GM23338 (cell line): ENCODE results near the gene DNAAF3. TPM values are rescaled to one million over a fixed set of nuclear protein-coding genes. Genes with fewer than 3 reads are reported as not detected.

Experiments used
- ATAC-seq: fragments of 200-7000 bp; cut with Tn5 transposase; 3 replicates; pipeline ENCODE4 v1.9.1; 2020
- DNase-seq: peaks from one replicate; pipeline ENCODE4 v3.0.0-alpha.2; 2015; ENCODE audit warnings: low spot score
- H2AFZ ChIP-seq: fragments of 200-600 bp; sonication (generic); 2 replicates; pipeline ENCODE4 v1.8.0; 2016; ENCODE audit warnings: antibody characterized with exemption, mild to moderate bottlenecking, moderate library complexity
- H3F3A ChIP-seq: fragments of 200-600 bp; sonication (generic); replicated peaks from 2 replicates; pipeline ENCODE4 v1.8.0; 2017; ENCODE audit warnings: antibody characterized with exemption, mixed run types, low read depth
- H3K27ac ChIP-seq: fragments of 200-600 bp; sonication (generic); 2 replicates; pipeline ENCODE4 v1.6.1; 2016; ENCODE audit warnings: low read depth
- H3K27me3 ChIP-seq: fragments of 200-600 bp; sonication (generic); 2 replicates; pipeline ENCODE4 v1.8.0; 2016; ENCODE audit warnings: mild to moderate bottlenecking, mixed run types, moderate library complexity; ENCODE audit not compliant: insufficient read depth
- H3K36me3 ChIP-seq: fragments of 200-600 bp; sonication (generic); 2 replicates; pipeline ENCODE4 v1.8.0; 2016; ENCODE audit warnings: mild to moderate bottlenecking; ENCODE audit not compliant: insufficient read depth
- H3K4me1 ChIP-seq: fragments of 200-600 bp; sonication (generic); 2 replicates; pipeline ENCODE4 v1.8.0; 2016; ENCODE audit warnings: mild to moderate bottlenecking, moderate library complexity; ENCODE audit not compliant: insufficient read depth
- H3K4me2 ChIP-seq: fragments of 200-600 bp; sonication (generic); 2 replicates; pipeline ENCODE4 v1.7.1; 2017; ENCODE audit warnings: mixed run types
- H3K4me3 ChIP-seq: fragments of 200-600 bp; sonication (generic); 2 replicates; pipeline ENCODE4 v1.6.1; 2016; ENCODE audit warnings: mixed run types
- H3K79me2 ChIP-seq: fragments of 200-600 bp; sonication (generic); replicated peaks from 2 replicates; pipeline ENCODE4 v1.8.0; 2017; ENCODE audit warnings: mild to moderate bottlenecking; ENCODE audit not compliant: insufficient read depth
- H3K9me2 ChIP-seq: fragments of 200-600 bp; sonication (generic); 2 replicates; pipeline ENCODE4 v1.8.0; 2017; ENCODE audit not compliant: insufficient read depth
- H4K20me1 ChIP-seq: fragments of 200-600 bp; sonication (generic); replicated peaks from 2 replicates; pipeline ENCODE4 v1.8.0; 2017; ENCODE audit warnings: mild to moderate bottlenecking; ENCODE audit not compliant: insufficient read depth
- H3K27ac Mint-ChIP-seq: 2 replicates; pipeline ENCODE4 v1.8.0; 2020; ENCODE audit warnings: inconsistent platforms, mild to moderate bottlenecking, moderate library complexity, mixed read lengths
- H3K27me3 Mint-ChIP-seq: 3 replicates; pipeline ENCODE4 v1.8.0; 2022; ENCODE audit warnings: low read depth, mild to moderate bottlenecking, moderate library complexity, mixed read lengths, inconsistent platforms; ENCODE audit not compliant: insufficient read depth, poor library complexity
- H3K36me3 Mint-ChIP-seq: 3 replicates; pipeline ENCODE4 v1.8.0; 2021; ENCODE audit warnings: low read depth, mild to moderate bottlenecking, inconsistent platforms, moderate library complexity, mixed read lengths
- H3K4me1 Mint-ChIP-seq: 3 replicates; pipeline ENCODE4 v1.8.0; 2020; ENCODE audit warnings: mild to moderate bottlenecking, inconsistent platforms, mixed read lengths
- H3K4me3 Mint-ChIP-seq: 3 replicates; pipeline ENCODE4 v1.8.0; 2021; ENCODE audit warnings: moderate library complexity, mild to moderate bottlenecking, inconsistent platforms, mixed read lengths
- H3K9me3 Mint-ChIP-seq: 3 replicates; pipeline ENCODE4 v1.8.0; 2020; ENCODE audit warnings: moderate library complexity, mild to moderate bottlenecking, inconsistent platforms, mixed read lengths
- EZH2 ChIP-seq: fragments of 200-600 bp; sonication (generic); IDR thresholded peaks from one replicate; pipeline ENCODE4 v1.8.0; 2017; ENCODE audit warnings: antibody characterized with exemption, mild to moderate bottlenecking, low read depth; ENCODE audit not compliant: unreplicated experiment
- EZH2phosphoT487 ChIP-seq: fragments of 200-600 bp; sonication (generic); IDR thresholded peaks from one replicate; pipeline ENCODE4 v1.8.1; 2018; ENCODE audit warnings: antibody characterized with exemption; ENCODE audit not compliant: unreplicated experiment
- STAT1 ChIP-seq: IDR thresholded peaks from one replicate; pipeline ENCODE4 v1.6.1; 2016; ENCODE audit warnings: antibody characterized with exemption; ENCODE audit not compliant: unreplicated experiment
- ZNF114 ChIP-seq: fragments of 250-450 bp; sonication (Bioruptor Pico); IDR thresholded peaks from 2 replicates; pipeline ENCODE4 v1.5.0; 2020; ENCODE audit warnings: mild to moderate bottlenecking, moderate library complexity
- ZNF331 ChIP-seq: fragments of 250-450 bp; sonication (Bioruptor Pico); IDR thresholded peaks from 2 replicates; pipeline ENCODE4 v1.5.0; 2020; ENCODE audit warnings: low read depth, mild to moderate bottlenecking, moderate library complexity
- microRNA-seq: library from miRNA; unstranded; fragments of <30 nt; microRNA quantifications from one replicate; pipeline ENCODE4, GENCODE V29; 2017
- polyA plus RNA-seq: library from polyadenylated mRNA; unstranded; fragments of >200 nt; fragmentation: Nextera tagmentation; extraction: Ambion mirVana; gene quantifications from 2 replicates; pipeline ENCODE4 v1.2.1, GENCODE V29; 2016
- small RNA-seq: library from RNA; depleted of rRNA; stranded (forward); fragments of <200 nt; gene quantifications from one replicate; pipeline ENCODE3, GENCODE V24; 2014; ENCODE audit warnings: low replicate concordance
- total RNA-seq: library from RNA; depleted of rRNA; stranded (reverse); fragments of >200 nt; shearing (Covaris generic); gene quantifications from 2 replicates; pipeline ENCODE4 v1.2.3, GENCODE V29; 2014; rRNA removed
- TF ChIP-seq, protein P1 (sequence below), 2 experiments: fragments of 200-600 bp in 1 of 2; sonication (generic) in 1 of 2; conservative IDR thresholded peaks; 2 replicates each; pipeline versions ENCODE4 v1.5.1 to v1.6.1; 2016 to 2017; ENCODE audit warnings: antibody characterized with exemption in 2 of 2, low read depth in 2 of 2, mild to moderate bottlenecking in 2 of 2, moderate library complexity in 1 of 2
- TF ChIP-seq, protein P2 (sequence below): fragments of 250-450 bp; sonication (Bioruptor Pico); IDR thresholded peaks from 2 replicates; pipeline ENCODE4 v1.5.0; 2020; ENCODE audit warnings: mild to moderate bottlenecking, moderate library complexity

DNAAF3 gene
- total and polyA plus RNA-seq, 2 experiments from 2014 or later: 8.5 to 9.0 TPM

DNA sequence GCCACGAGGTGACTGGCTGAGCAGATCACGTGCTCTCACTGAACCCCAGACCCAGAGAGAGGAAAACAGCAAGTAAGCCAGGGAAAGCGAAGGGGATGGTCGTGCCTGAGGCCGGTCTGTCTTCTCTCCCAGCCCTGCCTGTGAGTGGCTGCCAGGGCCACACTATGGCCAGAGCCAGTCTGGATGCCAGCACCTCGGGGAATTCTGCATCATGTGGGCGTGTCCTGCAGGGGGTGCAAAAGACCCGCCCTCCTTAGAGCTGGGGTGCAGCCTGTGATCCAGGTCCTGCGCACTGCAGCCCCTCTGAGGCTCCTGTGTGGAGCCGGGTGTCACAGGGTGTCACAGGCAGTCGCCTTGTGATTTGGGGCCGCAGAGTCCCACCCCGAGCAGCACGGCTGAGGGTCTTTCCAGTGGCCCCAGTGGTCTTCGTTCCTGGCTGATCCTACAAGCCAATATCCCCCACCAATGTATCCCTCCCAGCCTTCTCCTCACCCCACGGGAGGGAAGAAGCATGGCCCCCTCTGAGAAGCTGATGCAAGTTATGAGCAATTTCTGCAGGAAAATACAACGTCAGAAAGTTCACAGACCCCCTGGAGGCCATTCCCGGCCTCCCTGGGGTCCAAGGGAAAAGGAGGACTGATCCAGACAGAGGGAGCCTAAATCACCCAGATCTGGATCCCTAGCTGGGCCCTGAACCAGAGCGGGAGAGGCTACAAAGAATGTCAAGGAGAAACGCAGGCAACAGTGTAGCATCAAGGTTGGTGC lies 56.7 kb downstream of the DNAAF3 start:
- Histone ChIP-seq H3K36me3 (no peaks in the 10 kb centered on the region), H3K4me2 (no peak overlapping the region), H2AFZ (no peak overlapping the region), H3K79me2 (peaks cover 19% of the 10 kb centered on the region), H3K4me3 (no peak overlapping the region), H3K4me1 (peaks cover 14% of the 10 kb centered on the region; the same call in 1 of the 2 replicates), H3K27ac (no peak overlapping the region), H4K20me1 (peaks cover 30% of the 10 kb centered on the region), H3K27me3 (no peaks in the 10 kb centered on the region), H3F3A (no peaks in the 10 kb centered on the region), H3K9me2 (no peaks in the 10 kb centered on the region)
- TF ChIP-seq, protein P1, sequence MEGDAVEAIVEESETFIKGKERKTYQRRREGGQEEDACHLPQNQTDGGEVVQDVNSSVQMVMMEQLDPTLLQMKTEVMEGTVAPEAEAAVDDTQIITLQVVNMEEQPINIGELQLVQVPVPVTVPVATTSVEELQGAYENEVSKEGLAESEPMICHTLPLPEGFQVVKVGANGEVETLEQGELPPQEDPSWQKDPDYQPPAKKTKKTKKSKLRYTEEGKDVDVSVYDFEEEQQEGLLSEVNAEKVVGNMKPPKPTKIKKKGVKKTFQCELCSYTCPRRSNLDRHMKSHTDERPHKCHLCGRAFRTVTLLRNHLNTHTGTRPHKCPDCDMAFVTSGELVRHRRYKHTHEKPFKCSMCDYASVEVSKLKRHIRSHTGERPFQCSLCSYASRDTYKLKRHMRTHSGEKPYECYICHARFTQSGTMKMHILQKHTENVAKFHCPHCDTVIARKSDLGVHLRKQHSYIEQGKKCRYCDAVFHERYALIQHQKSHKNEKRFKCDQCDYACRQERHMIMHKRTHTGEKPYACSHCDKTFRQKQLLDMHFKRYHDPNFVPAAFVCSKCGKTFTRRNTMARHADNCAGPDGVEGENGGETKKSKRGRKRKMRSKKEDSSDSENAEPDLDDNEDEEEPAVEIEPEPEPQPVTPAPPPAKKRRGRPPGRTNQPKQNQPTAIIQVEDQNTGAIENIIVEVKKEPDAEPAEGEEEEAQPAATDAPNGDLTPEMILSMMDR (conservative IDR thresholded peaks at IDR 0.05; ENCODE audit: low read depth in 2 of 2): no peak
- TF ChIP-seq STAT1: no peak
- TF ChIP-seq ZNF114: no peak
- TF ChIP-seq, protein P2, sequence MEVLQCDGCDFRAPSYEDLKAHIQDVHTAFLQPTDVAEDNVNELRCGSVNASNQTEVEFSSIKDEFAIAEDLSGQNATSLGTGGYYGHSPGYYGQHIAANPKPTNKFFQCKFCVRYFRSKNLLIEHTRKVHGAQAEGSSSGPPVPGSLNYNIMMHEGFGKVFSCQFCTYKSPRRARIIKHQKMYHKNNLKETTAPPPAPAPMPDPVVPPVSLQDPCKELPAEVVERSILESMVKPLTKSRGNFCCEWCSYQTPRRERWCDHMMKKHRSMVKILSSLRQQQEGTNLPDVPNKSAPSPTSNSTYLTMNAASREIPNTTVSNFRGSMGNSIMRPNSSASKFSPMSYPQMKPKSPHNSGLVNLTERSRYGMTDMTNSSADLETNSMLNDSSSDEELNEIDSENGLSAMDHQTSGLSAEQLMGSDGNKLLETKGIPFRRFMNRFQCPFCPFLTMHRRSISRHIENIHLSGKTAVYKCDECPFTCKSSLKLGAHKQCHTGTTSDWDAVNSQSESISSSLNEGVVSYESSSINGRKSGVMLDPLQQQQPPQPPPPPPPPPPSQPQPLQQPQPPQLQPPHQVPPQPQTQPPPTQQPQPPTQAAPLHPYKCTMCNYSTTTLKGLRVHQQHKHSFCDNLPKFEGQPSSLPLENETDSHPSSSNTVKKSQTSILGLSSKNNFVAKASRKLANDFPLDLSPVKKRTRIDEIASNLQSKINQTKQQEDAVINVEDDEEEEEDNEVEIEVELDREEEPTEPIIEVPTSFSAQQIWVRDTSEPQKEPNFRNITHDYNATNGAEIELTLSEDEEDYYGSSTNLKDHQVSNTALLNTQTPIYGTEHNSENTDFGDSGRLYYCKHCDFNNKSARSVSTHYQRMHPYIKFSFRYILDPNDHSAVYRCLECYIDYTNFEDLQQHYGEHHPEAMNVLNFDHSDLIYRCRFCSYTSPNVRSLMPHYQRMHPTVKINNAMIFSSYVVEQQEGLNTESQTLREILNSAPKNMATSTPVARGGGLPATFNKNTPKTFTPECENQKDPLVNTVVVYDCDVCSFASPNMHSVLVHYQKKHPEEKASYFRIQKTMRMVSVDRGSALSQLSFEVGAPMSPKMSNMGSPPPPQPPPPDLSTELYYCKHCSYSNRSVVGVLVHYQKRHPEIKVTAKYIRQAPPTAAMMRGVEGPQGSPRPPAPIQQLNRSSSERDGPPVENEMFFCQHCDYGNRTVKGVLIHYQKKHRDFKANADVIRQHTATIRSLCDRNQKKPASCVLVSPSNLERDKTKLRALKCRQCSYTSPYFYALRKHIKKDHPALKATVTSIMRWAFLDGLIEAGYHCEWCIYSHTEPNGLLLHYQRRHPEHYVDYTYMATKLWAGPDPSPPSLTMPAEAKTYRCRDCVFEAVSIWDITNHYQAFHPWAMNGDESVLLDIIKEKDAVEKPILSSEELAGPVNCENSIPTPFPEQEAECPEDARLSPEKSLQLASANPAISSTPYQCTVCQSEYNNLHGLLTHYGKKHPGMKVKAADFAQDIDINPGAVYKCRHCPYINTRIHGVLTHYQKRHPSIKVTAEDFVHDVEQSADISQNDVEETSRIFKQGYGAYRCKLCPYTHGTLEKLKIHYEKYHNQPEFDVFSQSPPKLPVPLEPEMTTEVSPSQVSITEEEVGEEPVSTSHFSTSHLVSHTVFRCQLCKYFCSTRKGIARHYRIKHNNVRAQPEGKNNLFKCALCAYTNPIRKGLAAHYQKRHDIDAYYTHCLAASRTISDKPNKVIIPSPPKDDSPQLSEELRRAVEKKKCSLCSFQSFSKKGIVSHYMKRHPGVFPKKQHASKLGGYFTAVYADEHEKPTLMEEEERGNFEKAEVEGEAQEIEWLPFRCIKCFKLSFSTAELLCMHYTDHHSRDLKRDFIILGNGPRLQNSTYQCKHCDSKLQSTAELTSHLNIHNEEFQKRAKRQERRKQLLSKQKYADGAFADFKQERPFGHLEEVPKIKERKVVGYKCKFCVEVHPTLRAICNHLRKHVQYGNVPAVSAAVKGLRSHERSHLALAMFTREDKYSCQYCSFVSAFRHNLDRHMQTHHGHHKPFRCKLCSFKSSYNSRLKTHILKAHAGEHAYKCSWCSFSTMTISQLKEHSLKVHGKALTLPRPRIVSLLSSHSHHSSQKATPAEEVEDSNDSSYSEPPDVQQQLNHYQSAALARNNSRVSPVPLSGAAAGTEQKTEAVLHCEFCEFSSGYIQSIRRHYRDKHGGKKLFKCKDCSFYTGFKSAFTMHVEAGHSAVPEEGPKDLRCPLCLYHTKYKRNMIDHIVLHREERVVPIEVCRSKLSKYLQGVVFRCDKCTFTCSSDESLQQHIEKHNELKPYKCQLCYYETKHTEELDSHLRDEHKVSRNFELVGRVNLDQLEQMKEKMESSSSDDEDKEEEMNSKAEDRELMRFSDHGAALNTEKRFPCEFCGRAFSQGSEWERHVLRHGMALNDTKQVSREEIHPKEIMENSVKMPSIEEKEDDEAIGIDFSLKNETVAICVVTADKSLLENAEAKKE (CRISPR knock-in tag): no peak
- no peak for TF ChIP-seq ZNF331 (CRISPR knock-in tag)
- no peak for TF ChIP-seq EZH2phosphoT487
- no peak for TF ChIP-seq EZH2
- no peak for DNase-seq
- H3K36me3 Mint-ChIP-seq: peaks cover 13% of the 10 kb centered on the region; the same call in 2 of the 3 replicates
- no peak; the same call in 2 of the 3 replicates for ATAC-seq
- peaks cover 5% of the 10 kb centered on the region for H3K27me3 Mint-ChIP-seq
- H3K9me3 Mint-ChIP-seq: no peaks in the 10 kb centered on the region; the same call in 2 of the 3 replicates
- H3K4me1 Mint-ChIP-seq: peaks cover 9% of the 10 kb centered on the region
- H3K27ac Mint-ChIP-seq: peak overlapping the region; percentile 77; the same call in 1 of the 2 replicates
- H3K4me3 Mint-ChIP-seq: no peak overlapping the region; the same call in 2 of the 3 replicates

Small RNA genes lying within 50 kb of the gene (microRNA-seq; reads per million reads assigned to microRNA genes)
- gene MIR7975: not detected

Small RNA genes lying within 50 kb of the gene (small RNA-seq; reads per million reads assigned to genes)
- gene MIR7975 (not detected), gene RF01210 (not detected)

Other genes with a start within 250 kb of the DNAAF3 start
- gene NLRP7, start 219.1 kb downstream of the DNAAF3 start, total RNA-seq: 1.8 and 2.2 TPM in 2 replicates
- gene NLRP7, start 219.1 kb downstream of the DNAAF3 start, polyA plus RNA-seq: 1.2 and 1.4 TPM in 2 replicates
- gene NLRP2, start 200.2 kb downstream of the DNAAF3 start, total RNA-seq: 126 and 128 TPM in 2 replicates
- 51.7 and 54.8 TPM in 2 replicates for gene NLRP2, start 200.2 kb downstream of the DNAAF3 start, polyA plus RNA-seq
- 0.17 TPM in 1 of 2 replicates, not detected in the other for gene GP6, start 128.3 kb downstream of the DNAAF3 start, total RNA-seq
- 1.3 TPM in 2 replicates for gene GP6, start 128.3 kb downstream of the DNAAF3 start, polyA plus RNA-seq
- gene RDH13, start 103.5 kb downstream of the DNAAF3 start, total RNA-seq: 32.3 and 36.5 TPM in 2 replicates
- gene RDH13, start 103.5 kb downstream of the DNAAF3 start, polyA plus RNA-seq: 23.0 and 28.0 TPM in 2 replicates
- gene EPS8L1, start 90.7 kb downstream of the DNAAF3 start, total RNA-seq: 40.6 and 47.5 TPM in 2 replicates
- gene EPS8L1, start 90.7 kb downstream of the DNAAF3 start, polyA plus RNA-seq: 51.2 and 61.3 TPM in 2 replicates
- 57.4 and 83.9 TPM in 2 replicates for gene PPP1R12C, start 49.0 kb downstream of the DNAAF3 start, total RNA-seq
- gene PPP1R12C, start 49.0 kb downstream of the DNAAF3 start, polyA plus RNA-seq: 33.2 and 33.3 TPM in 2 replicates
- 51.4 and 59.3 TPM in 2 replicates for gene TNNT1, start 17.4 kb downstream of the DNAAF3 start, total RNA-seq
- gene TNNT1, start 17.4 kb downstream of the DNAAF3 start, polyA plus RNA-seq: 139 and 150 TPM in 2 replicates
- 21.5 and 27.9 TPM in 2 replicates for gene TNNI3, start 8.9 kb downstream of the DNAAF3 start, total RNA-seq
- gene TNNI3, start 8.9 kb downstream of the DNAAF3 start, polyA plus RNA-seq: 150 and 153 TPM in 2 replicates
- 0.54 and 2.1 TPM in 2 replicates for gene SYT5, start 13.7 kb upstream of the DNAAF3 start, total RNA-seq
- 4.0 and 4.7 TPM in 2 replicates for gene SYT5, start 13.7 kb upstream of the DNAAF3 start, polyA plus RNA-seq
- 0.12 and 2.1 TPM in 2 replicates for gene PTPRH, start 42.9 kb upstream of the DNAAF3 start, total RNA-seq
- 0.12 and 0.16 TPM in 2 replicates for gene PTPRH, start 42.9 kb upstream of the DNAAF3 start, polyA plus RNA-seq
- 2.9 and 3.2 TPM in 2 replicates for gene TMEM86B, start 62.1 kb upstream of the DNAAF3 start, total RNA-seq
- 1.1 and 1.7 TPM in 2 replicates for gene TMEM86B, start 62.1 kb upstream of the DNAAF3 start, polyA plus RNA-seq
- gene PPP6R1, start 92.4 kb upstream of the DNAAF3 start, total RNA-seq: 62.5 and 70.8 TPM in 2 replicates
- gene PPP6R1, start 92.4 kb upstream of the DNAAF3 start, polyA plus RNA-seq: 22.2 and 24.9 TPM in 2 replicates
- 91.0 and 91.1 TPM in 2 replicates for gene HSPBP1, start 113.5 kb upstream of the DNAAF3 start, total RNA-seq
- gene HSPBP1, start 113.5 kb upstream of the DNAAF3 start, polyA plus RNA-seq: 81.9 and 83.6 TPM in 2 replicates
- gene BRSK1, start 117.4 kb upstream of the DNAAF3 start, total RNA-seq: 11.3 and 17.2 TPM in 2 replicates
- 2.3 and 3.4 TPM in 2 replicates for gene BRSK1, start 117.4 kb upstream of the DNAAF3 start, polyA plus RNA-seq
- not detected in 2 replicates for gene TMEM150B, start 158.7 kb upstream of the DNAAF3 start, total RNA-seq
- gene TMEM150B, start 158.7 kb upstream of the DNAAF3 start, polyA plus RNA-seq: 0.29 and 0.40 TPM in 2 replicates
- gene KMT5C, start 173.3 kb upstream of the DNAAF3 start, total RNA-seq: 34.3 and 43.2 TPM in 2 replicates
- 12.9 and 14.2 TPM in 2 replicates for gene KMT5C, start 173.3 kb upstream of the DNAAF3 start, polyA plus RNA-seq
- 2.7 and 2.9 TPM in 2 replicates for gene COX6B2, start 188.1 kb upstream of the DNAAF3 start, total RNA-seq
- gene COX6B2, start 188.1 kb upstream of the DNAAF3 start, polyA plus RNA-seq: 5.3 and 5.7 TPM in 2 replicates
- gene GARIN5B, start 196.6 kb upstream of the DNAAF3 start, total RNA-seq: not detected in 2 replicates
- gene GARIN5B, start 196.6 kb upstream of the DNAAF3 start, polyA plus RNA-seq: not detected in 2 replicates
- gene IL11, start 203.8 kb upstream of the DNAAF3 start, total RNA-seq: 1.1 and 2.2 TPM in 2 replicates
- gene IL11, start 203.8 kb upstream of the DNAAF3 start, polyA plus RNA-seq: 0.58 and 1.7 TPM in 2 replicates
- not detected in 2 replicates for gene TMEM190, start 210.2 kb upstream of the DNAAF3 start, total RNA-seq
- 4.2 and 4.8 TPM in 2 replicates for gene TMEM190, start 210.2 kb upstream of the DNAAF3 start, polyA plus RNA-seq
- 4.1 and 7.5 TPM in 2 replicates for gene TMEM238, start 217.7 kb upstream of the DNAAF3 start, total RNA-seq
- gene TMEM238, start 217.7 kb upstream of the DNAAF3 start, polyA plus RNA-seq: 0.55 and 0.59 TPM in 2 replicates
- gene RPL28, start 219.3 kb upstream of the DNAAF3 start, total RNA-seq: 463 and 737 TPM in 2 replicates
- 1,528 and 1,802 TPM in 2 replicates for gene RPL28, start 219.3 kb upstream of the DNAAF3 start, polyA plus RNA-seq
- gene UBE2S, start 241.2 kb upstream of the DNAAF3 start, total RNA-seq: 363 and 469 TPM in 2 replicates
- gene UBE2S, start 241.2 kb upstream of the DNAAF3 start, polyA plus RNA-seq: 523 and 533 TPM in 2 replicates